ENCODE measurements around the gene MYRIP.

GRCh38 chr3:39781632-39782031, 27.8 kb upstream of the MYRIP start:
- TF ChIP-seq, protein P1, sequence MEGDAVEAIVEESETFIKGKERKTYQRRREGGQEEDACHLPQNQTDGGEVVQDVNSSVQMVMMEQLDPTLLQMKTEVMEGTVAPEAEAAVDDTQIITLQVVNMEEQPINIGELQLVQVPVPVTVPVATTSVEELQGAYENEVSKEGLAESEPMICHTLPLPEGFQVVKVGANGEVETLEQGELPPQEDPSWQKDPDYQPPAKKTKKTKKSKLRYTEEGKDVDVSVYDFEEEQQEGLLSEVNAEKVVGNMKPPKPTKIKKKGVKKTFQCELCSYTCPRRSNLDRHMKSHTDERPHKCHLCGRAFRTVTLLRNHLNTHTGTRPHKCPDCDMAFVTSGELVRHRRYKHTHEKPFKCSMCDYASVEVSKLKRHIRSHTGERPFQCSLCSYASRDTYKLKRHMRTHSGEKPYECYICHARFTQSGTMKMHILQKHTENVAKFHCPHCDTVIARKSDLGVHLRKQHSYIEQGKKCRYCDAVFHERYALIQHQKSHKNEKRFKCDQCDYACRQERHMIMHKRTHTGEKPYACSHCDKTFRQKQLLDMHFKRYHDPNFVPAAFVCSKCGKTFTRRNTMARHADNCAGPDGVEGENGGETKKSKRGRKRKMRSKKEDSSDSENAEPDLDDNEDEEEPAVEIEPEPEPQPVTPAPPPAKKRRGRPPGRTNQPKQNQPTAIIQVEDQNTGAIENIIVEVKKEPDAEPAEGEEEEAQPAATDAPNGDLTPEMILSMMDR (IDR thresholded peaks at IDR 0.05), result no peak
- no peak for TF ChIP-seq POLR2A (IDR thresholded peaks at IDR 0.05)

Measured in adrenal gland (tissue), 5 donors.